OCI-LY1 (cell line): ENCODE results near the gene C8G.

Experiments used
- CTCF ChIP-seq: fragments of 200-600 bp; sonication (generic), shearing (Covaris generic); IDR thresholded peaks from 2 replicates; pipeline ENCODE4 v1.5.1; 2017; ENCODE audit warnings: mild to moderate bottlenecking, antibody characterized with exemption, low read length, moderate library complexity, mixed read lengths
- EZH2 ChIP-seq: fragments of 200-600 bp; sonication (generic), shearing (Covaris generic); IDR thresholded peaks from 2 replicates; pipeline ENCODE4 v1.8.0; 2017; ENCODE audit warnings: borderline replicate concordance, mixed run types, mild to moderate bottlenecking, antibody characterized with exemption, low read length, moderate library complexity, mixed read lengths

- no peak for TF ChIP-seq CTCF
- no peak for TF ChIP-seq EZH2
Observed at GRCh38 chr9:136952876-136953770, 8.1 kb downstream of the C8G start.
